GM19025 (cell line): ENCODE data around the gene AUTS2.
"Not testable (repeated sequence)": the region's sequence is repeated elsewhere in the genome, so short reads cannot be mapped to it uniquely, and the experiment has no call there.

Experiments used
- ATAC-seq: cut with Tn5 transposase; IDR thresholded peaks from one replicate; pipeline ENCODE4 v1.9.1; 2021; ENCODE audit warnings: mild to moderate bottlenecking, low read depth, moderate library complexity; ENCODE audit not compliant: unreplicated experiment

The AUTS2 gene

GRCh38 chr7:70640266-70640833 lies 1042.1 kb downstream of the AUTS2 start:
- ATAC-seq = no peak

- no peak for ATAC-seq
Observed at GRCh38 chr7:70641882-70642281, 1043.6 kb downstream of the AUTS2 start.

- no peak for ATAC-seq
Observed at GRCh38 chr7:70645279-70645678, 1047.0 kb downstream of the AUTS2 start.

GRCh38 chr7:70645876-70646351 lies 1047.6 kb downstream of the AUTS2 start:
- no peak for ATAC-seq

- no peak for ATAC-seq
Observed at GRCh38 chr7:70646536-70647248, 1048.4 kb downstream of the AUTS2 start.

GRCh38 chr7:70647801-70648498 lies 1049.7 kb downstream of the AUTS2 start:
- peak; percentile 75 for ATAC-seq

- ATAC-seq = not testable (repeated sequence)
Observed at GRCh38 chr7:70648499-70648861, 1050.2 kb downstream of the AUTS2 start.

GRCh38 chr7:70649323-70649722 lies 1051.0 kb downstream of the AUTS2 start:
- ATAC-seq = no peak

- ATAC-seq = no peak
Observed at GRCh38 chr7:70654146-70654545, 1055.9 kb downstream of the AUTS2 start.

GRCh38 chr7:70654979-70655378 lies 1056.7 kb downstream of the AUTS2 start:
- no peak for ATAC-seq

GRCh38 chr7:70655694-70656093 lies 1057.4 kb downstream of the AUTS2 start:
- ATAC-seq = no peak

GRCh38 chr7:70657571-70657970 lies 1059.3 kb downstream of the AUTS2 start:
- ATAC-seq = no peak

- no peak for ATAC-seq
Observed at GRCh38 chr7:70657989-70658632, 1059.8 kb downstream of the AUTS2 start.

- no peak for ATAC-seq
Observed at GRCh38 chr7:70659263-70659662, 1061.0 kb downstream of the AUTS2 start.

- ATAC-seq = no peak
Observed at GRCh38 chr7:70660154-70660818, 1062.0 kb downstream of the AUTS2 start.

GRCh38 chr7:70660819-70661191 lies 1062.5 kb downstream of the AUTS2 start:
- no peak for ATAC-seq

GRCh38 chr7:70663680-70664079 lies 1065.4 kb downstream of the AUTS2 start:
- ATAC-seq = no peak

- ATAC-seq = no peak
Observed at GRCh38 chr7:70665997-70666396, 1067.7 kb downstream of the AUTS2 start.

GRCh38 chr7:70667406-70667805 lies 1069.1 kb downstream of the AUTS2 start:
- ATAC-seq = no peak

- ATAC-seq = peak; percentile 71
Observed at GRCh38 chr7:70668606-70669358, 1070.5 kb downstream of the AUTS2 start.
